Measurements from ENCODE around the gene EMILIN1.

Gene EMILIN1

DNA sequence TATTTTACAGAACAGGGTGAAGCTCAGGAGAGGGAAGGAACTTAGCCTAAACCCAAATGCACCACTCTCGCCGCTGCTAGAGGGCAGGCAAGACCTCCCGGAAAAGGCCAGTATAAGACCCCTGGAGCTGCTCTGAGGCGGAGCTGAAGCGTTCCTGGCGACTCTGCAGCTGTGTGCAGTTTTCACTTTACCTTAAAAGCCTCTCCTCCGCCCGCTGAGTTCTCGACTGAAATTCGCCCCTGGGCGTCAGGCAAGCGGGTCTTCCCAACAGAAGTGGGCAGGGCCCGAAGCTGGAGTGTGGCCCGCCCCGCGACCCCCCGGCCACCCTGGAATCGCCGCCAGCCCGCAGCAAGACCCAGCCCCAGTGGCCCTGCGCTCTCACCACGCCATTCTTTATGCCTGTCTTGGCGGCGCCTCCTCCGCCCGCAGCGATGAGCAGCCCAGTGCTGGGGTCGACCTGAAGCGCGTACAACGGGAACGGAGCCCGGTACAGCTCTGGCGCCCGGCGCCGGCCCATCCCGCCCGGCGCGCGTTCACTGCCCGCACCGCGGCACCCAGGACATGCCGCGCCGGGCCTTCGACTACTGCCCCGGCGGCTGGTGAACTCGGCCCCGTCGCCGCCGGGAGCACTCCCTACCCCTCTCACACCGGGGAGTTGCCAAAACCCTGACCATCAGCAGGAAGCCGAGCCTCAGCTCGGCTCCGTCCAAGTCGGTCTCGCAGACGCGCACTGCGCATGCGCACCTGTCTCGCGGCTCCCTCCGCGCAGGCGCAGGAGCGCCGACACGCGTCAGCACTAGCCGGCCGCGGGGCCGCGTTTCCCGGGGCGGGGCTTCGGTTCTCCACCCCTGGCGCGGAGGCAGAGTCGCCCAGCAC lies 55.7 kb downstream of the EMILIN1 start, which contains the start of gene PREB:
Gene PREB (minus strand): TSS at position 732 of the 876 bp plus-strand sequence. CDS start 215 bp downstream, at position 517.
- Mint-ChIP-seq H3K4me1 (peaks cover 13% of the 10 kb centered on the region), H3K36me3 (ENCODE audit: low read depth) (peaks cover 28% of the 10 kb centered on the region), H3K27ac (peak within 1 kb of the TSS; percentile 68 to 95 (median 94)), H3K9me3 (no peaks in the 10 kb centered on the region), H3K4me3 (peak within 1 kb of the TSS; percentile 91 to 97 (median 96)), H3K27me3 (ENCODE audit: low read depth) (no peaks in the 10 kb centered on the region)
- peak; percentile 44 to 48 (median 47) for TF ChIP-seq CTCF (IDR thresholded peaks at IDR 0.05; ENCODE audit: unreplicated experiment in 3 of 3)

- Mint-ChIP-seq H3K4me3 (peak overlapping the region; percentile 91 to 97 (median 96)), H3K27me3 (ENCODE audit: low read depth) (no peaks in the 10 kb centered on the region), H3K9me3 (no peaks in the 10 kb centered on the region), H3K27ac (peak overlapping the region; percentile 68 to 95 (median 93)), H3K36me3 (ENCODE audit: low read depth) (peaks cover 23% of the 10 kb centered on the region), H3K4me1 (peaks cover 13% of the 10 kb centered on the region)
- TF ChIP-seq CTCF (IDR thresholded peaks at IDR 0.05; ENCODE audit: unreplicated experiment in 3 of 3): no peak
Measured at GRCh38 chr2:27134781-27135477, 56.5 kb downstream of the EMILIN1 start.

DNA sequence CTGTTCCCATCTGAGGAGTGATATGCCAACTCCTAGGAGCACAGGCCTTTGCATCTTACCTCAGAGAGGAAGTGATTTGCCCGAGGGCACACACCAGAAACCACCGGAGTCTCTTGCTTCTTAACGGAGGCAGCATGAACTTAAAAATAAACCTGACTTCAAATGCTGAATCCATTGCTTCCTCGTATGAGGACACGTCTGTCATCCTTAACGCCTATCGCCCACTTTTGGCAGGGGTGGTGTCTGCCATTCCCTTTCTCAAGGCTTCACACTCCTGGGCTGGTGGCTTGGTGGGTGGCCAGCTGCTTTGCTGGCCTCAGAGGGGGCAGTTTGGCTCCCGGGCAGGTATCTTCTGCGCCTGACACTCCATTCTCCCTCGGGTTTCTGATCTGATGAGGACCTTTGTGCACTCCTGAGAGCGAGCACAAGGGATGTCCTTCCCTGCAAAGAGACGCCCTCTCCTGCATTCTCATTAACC lies 57.1 kb downstream of the EMILIN1 start:
- H3K9me3 Mint-ChIP-seq: no peaks in the 10 kb centered on the region
- no peaks in the 10 kb centered on the region for H3K27me3 Mint-ChIP-seq (ENCODE audit: low read depth)
- peak overlapping the region; percentile 68 to 87 (median 72) for H3K27ac Mint-ChIP-seq
- no peak for TF ChIP-seq CTCF (IDR thresholded peaks at IDR 0.05; ENCODE audit: unreplicated experiment in 3 of 3)
- peaks cover 13% of the 10 kb centered on the region for H3K4me1 Mint-ChIP-seq
- H3K36me3 Mint-ChIP-seq (ENCODE audit: low read depth): peaks cover 18% of the 10 kb centered on the region
- H3K4me3 Mint-ChIP-seq: peak overlapping the region; percentile 91 to 97 (median 96)
